Stimulated activated CD8-positive, alpha-beta memory T cell treated with anti-CD3 and anti-CD28 coated beads, Interleukin-12 subunit alpha, Interleukin-12 subunit beta, amount 100 ng/mL, for 4 hours (primary cell): ENCODE results near the gene FAM3C.
A peak's percentile ranks its signal among the peaks of the same experiment; 100 is the strongest.

Source experiments
- DNase-seq: peaks from one replicate; pipeline ENCODE4 v3.0.0-alpha.2; 2020; ENCODE audit warnings: low read depth

Gene FAM3C

GRCh38 chr7:121410829-121411596, 14.9 kb upstream of the FAM3C start:
- no peak for DNase-seq

GRCh38 chr7:121406944-121407343, 10.8 kb upstream of the FAM3C start:
- DNase-seq: no peak

- DNase-seq: no peak
Observed at GRCh38 chr7:121406461-121406860, 10.4 kb upstream of the FAM3C start.

GRCh38 chr7:121404348-121404747, 8.2 kb upstream of the FAM3C start:
- DNase-seq: no peak

- no peak for DNase-seq
Observed at GRCh38 chr7:121402701-121403100, 6.6 kb upstream of the FAM3C start.

- no peak for DNase-seq
Observed at GRCh38 chr7:121401896-121402295, 5.8 kb upstream of the FAM3C start.

GRCh38 chr7:121398246-121398645, 2.1 kb upstream of the FAM3C start:
- no peak for DNase-seq

- DNase-seq: no peak
Observed at GRCh38 chr7:121397822-121398221, 1.7 kb upstream of the FAM3C start.

GRCh38 chr7:121397361-121397760, 1.3 kb upstream of the FAM3C start:
- no peak for DNase-seq

- peak; percentile 45 for DNase-seq
Observed at GRCh38 chr7:121395494-121395960, 581 bp downstream of the FAM3C start.

GRCh38 chr7:121394709-121395140, 1.4 kb downstream of the FAM3C start:
- no peak for DNase-seq

- no peak for DNase-seq
Observed at GRCh38 chr7:121393005-121393366, 3.1 kb downstream of the FAM3C start.

GRCh38 chr7:121392277-121393004, 3.7 kb downstream of the FAM3C start:
- no peak for DNase-seq

GRCh38 chr7:121391686-121392085, 4.4 kb downstream of the FAM3C start:
- no peak for DNase-seq

- DNase-seq: no peak
Observed at GRCh38 chr7:121390617-121391016, 5.5 kb downstream of the FAM3C start.

GRCh38 chr7:121390109-121390508, 6.0 kb downstream of the FAM3C start:
- DNase-seq: no peak

- no peak for DNase-seq
Observed at GRCh38 chr7:121388950-121389349, 7.2 kb downstream of the FAM3C start.

GRCh38 chr7:121385800-121386179, 10.3 kb downstream of the FAM3C start:
- no peak for DNase-seq

GRCh38 chr7:121385056-121385799, 10.9 kb downstream of the FAM3C start:
- DNase-seq: no peak

- DNase-seq: no peak
Observed at GRCh38 chr7:121384265-121384664, 11.8 kb downstream of the FAM3C start.

GRCh38 chr7:121383235-121383910, 12.7 kb downstream of the FAM3C start:
- no peak for DNase-seq

- no peak for DNase-seq
Observed at GRCh38 chr7:121382473-121382872, 13.6 kb downstream of the FAM3C start.
